ENCODE results near the gene NSD2.

GRCh38 chr4:1871471-1872021 is 353 bp downstream of the NSD2 start:
- no peak for TF ChIP-seq CTCF (conservative IDR thresholded peaks at IDR 0.05 in 1 of 2, IDR thresholded peaks at IDR 0.05 in 1 of 2; ENCODE audit: low read depth in 1 of 2, low read length in 2 of 2)
- no peak for TF ChIP-seq EZH2 (IDR thresholded peaks at IDR 0.05; ENCODE audit: low read length, missing control alignments)

Data from fibroblast of lung (primary cell).